Activated CD8-positive, alpha-beta memory T cell treated with anti-CD3 and anti-CD28 coated beads, Interleukin-2, amount 50 U/mL, for 24 hours (primary cell): ENCODE measurements around the gene TMEM178A.
"Not testable (repeated sequence)": the region's sequence is repeated elsewhere in the genome, so short reads cannot be mapped to it uniquely, and the experiment has no call there.

Experiments
- DNase-seq: peaks from one replicate; pipeline ENCODE4 v3.0.0-alpha.2; 2020; ENCODE audit errors: extremely low read depth

Gene TMEM178A

DNA sequence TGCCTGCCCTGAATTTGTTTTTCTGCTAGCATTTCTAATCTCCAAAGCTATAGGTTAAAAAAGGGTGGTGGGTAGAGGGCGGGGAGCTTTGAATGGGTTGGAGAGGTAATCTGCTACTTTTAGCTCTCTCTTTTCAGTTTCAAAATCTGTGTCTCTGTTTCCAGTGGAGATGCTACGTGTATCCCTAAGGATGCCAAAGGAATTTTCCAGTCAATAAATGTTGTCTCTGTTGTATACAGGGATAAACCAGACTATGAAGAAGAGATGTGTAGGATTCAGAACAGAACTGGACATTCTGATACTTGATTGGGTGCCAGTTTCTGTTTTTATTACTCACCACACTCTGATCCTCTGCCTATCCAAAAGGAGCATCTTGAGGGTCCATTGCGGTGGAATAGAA lies 50.1 kb downstream of the TMEM178A start:
- DNase-seq: no peak

DNA sequence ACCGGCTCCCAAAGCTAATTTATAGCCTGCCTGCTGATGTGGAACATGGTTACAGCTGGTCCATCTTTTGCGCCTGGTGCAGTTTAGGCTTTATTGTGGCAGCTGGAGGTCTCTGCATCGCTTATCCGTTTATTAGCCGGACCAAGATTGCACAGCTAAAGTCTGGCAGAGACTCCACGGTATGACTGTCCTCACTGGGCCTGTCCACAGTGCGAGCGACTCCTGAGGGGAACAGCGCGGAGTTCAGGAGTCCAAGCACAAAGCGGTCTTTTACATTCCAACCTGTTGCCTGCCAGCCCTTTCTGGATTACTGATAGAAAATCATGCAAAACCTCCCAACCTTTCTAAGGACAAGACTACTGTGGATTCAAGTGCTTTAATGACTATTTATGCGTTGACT lies 51.4 kb downstream of the TMEM178A start:
- DNase-seq: no peak

DNA sequence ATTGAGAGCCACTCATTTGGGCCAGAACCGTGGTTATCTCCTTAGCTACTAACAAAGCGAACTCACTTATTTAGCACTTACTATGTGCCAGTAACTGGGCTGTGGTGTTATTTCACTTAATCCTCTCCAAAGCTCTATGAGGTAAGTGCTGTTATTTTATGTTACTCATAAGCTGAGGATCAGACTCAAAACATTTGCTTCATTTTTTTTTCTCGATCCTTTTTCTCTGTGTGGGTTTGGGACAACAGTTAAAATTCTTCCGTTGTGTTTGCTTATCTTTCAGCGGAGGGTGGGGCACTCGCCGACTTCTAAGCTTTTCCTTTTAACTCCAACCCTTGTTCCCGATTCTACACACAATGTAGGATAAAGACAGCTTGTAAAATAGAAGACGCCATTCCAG lies 52.8 kb downstream of the TMEM178A start:
- DNase-seq: no peak

DNA sequence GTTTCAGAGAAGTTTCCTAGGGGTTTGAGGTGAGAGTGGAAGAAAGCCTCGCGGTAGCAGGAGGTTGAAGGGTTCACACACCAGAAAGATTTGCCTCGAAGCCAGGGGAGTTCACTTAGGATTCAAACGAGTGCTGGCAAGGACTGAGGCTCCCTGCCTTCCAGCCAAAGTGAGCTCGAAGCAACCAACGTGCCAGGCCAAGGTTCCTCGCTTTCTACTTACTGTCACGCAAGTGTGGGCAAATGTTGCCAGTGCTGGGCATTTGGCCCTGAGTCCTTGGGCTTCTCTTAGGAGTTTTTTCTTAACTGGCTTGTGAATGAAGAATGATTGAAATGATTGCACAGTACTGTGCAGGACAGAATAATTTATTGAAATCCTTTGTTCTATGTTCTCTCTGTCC lies 53.6 kb downstream of the TMEM178A start:
- no peak for DNase-seq

DNA sequence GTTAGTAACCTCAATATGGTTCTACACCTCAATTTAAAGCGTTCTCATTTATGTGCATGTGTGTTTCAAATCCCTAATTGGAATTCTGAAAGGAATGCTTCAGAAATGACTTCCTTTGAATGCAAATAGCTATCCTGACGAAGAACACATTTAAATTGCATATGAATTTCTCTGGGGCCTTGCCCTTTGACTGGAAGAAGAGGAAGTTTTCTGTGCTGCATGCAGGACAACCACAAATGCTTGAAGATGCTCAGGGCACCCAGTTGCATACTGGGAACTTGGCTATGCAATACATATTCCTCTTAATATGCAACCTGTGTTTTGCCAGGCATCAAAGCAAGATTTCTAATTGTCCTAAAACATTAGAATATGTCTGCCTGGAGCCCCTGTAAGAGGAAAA lies 55.3 kb downstream of the TMEM178A start:
- no peak for DNase-seq

DNA sequence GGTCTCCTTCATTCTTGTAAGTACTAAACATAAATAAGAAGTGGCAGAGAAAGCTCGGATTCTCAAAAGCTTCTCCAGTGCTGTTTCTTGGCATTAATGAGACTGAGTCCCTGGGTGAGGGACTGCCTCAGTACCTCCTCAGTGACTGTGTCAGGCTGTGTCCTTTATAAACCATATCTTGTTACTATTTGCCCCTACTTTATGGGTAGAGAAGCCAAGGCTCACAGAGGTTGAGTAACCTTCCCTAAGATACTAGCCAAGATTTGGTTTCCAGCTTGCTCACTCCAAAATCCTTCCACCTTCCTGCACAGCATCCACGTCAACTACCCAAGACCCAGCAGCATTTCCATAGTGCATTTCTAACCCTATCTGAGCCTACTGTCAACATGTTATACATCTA lies 57.8 kb downstream of the TMEM178A start:
- DNase-seq: no peak

DNA sequence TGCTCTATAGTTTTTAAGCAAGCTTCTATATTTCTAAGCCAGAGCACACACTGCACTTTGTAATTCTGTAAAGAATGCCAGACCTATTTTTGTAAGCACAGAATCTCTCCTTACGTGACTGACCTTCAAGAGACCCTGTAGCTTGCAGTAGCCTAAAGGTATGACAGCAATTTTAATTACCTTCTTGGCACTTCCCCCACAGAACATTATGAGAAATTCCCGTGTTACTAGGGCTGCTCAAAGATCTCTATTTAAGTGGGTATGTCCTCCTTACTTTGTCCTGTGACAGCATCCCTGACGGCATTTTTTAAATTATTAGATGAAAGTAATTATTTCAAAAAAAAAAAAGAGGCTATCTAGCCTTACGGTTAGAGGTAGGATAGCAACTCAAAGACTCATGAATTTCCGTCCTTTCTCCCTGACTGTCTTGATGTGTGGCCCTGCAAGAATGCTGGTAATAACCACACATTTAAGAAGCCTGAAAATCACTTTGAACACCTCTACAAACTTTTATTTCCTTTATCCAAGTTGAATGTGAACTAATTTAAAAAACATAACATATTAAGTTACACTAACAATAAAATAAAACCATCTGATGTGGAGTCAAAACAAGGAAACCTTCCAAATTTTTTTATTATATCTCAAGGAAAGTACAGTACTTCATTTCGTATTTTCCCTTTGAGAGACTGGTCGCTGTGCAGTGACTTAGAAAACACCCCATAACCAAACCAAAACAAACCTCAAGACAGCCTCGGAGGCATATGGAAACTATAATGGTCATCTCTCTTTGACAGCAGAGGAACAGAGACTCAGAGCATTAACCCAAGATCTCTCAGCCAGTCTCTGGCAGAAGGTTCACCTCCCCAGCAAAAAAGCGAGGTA lies 58.5 kb downstream of the TMEM178A start:
- no peak for DNase-seq

DNA sequence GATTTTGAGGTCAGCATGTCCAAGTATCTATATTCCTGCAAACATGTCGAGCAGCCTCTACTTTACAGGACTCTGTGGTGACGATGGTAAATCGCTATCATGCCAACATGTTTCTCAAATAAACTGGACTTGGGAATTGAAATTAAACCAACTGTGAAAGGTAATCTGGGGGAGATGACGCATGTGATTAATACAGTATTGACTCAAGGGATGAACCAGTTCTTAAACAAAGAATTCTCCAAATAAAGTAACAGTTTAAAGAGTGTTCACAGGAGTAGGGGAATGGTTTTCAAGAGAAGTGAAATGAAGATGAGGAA lies 59.1 kb downstream of the TMEM178A start:
- no peak for DNase-seq

DNA sequence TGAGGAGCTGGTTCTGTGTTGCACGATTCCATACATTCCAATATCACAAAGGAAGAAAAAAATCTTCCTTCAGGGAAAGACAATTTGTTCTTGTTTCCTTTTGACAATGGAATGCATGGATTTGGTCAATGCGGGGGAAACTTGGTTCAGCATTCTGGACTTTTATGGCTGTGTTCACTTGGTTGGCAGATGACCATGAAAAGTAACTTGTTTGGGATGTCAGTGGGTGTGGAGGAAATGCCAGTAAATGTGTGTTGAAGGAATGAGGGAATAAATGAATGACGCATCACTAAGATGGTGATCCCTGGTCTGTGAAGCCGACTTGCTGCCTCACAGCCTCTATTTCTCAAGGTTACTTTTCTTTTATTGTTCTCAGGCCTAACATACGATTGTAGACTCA lies 59.7 kb downstream of the TMEM178A start:
- DNase-seq: no peak

DNA sequence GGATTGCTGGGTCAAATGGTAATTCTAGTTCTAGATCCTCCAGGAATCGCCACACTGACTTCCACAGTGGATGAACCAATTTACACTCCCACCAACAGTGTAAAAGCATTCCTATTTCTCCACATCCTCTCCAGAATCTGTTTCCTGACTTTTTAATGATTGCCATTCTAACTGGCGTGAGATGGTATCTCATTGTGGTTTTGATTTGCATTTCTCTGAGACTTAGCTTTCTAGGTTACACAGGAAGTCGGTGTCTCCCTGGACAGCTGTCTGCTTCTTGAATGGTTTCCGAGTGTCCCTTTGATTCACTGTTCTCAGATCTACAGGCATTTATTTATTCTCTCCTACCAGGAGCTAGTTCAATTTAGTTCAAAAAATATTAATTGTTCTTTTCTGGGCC lies 62.4 kb downstream of the TMEM178A start:
- not testable (repeated sequence) for DNase-seq

DNA sequence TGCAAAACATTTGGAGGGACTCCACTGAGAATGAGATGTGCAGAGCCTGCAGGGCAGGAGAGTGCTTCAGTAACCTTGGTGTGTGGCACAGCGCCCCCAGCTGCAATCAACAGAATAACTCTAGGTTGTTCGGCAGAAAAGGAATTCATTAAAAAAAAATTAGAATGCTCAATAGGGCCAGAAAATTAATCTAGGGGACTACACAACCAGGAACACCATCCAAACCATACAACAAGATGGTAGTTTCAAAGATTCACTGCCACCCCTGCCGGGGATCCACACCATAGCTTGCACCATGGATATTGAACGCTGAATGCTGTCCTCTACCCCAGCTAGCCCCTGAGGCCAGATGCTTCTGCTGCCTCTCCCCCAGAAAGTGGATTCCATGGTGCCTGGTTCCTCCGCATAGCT lies 63.2 kb downstream of the TMEM178A start:
- DNase-seq: no peak

DNA sequence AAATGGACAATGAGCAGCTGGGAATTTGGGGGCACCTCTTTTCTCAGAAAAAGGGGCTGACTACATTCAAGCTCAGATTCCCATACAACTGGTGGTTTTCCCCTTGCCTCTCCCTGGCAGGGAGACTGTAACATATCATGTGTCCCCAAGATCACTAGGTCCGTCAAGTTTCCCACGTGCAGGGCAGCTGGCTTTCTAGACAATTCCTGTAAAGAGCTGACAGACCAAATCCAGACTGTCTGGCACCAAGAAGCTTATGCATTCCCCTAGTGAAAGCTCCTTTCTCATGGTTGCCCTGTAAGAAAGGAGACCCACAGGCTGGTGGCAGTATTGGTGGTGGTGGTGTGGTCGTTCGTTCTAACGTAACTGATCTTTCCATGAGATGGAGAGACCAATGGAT lies 64.6 kb downstream of the TMEM178A start:
- no peak for DNase-seq

DNA sequence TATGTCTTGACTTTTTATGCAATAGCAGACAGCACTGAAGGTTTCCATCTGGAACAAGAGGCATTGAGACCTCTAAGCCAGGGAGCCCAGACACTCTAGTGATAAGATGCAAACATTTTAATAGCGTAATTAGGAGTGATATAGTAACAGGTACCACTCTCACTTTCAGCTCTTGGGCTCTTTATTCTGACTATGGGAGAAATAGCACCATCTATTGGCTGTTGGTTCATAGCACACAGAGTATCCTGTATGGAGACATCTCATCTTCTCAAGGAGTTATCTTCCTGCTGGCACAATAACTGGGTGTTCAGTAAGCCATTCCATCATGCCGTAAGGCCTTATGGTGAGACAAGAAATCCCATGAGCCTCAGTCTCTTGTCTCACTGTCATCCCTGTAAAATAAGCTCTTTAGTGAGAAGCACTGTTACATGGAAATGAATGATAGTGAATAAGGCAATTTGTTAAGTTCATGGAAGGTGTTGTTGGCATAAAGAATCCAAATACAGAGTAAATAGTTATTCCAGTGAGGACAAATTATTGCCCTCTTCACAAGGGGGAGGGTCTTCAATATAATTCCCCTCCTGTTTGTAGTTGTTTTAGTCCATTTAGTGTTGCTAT lies 65.1 kb downstream of the TMEM178A start:
- DNase-seq: no peak

DNA sequence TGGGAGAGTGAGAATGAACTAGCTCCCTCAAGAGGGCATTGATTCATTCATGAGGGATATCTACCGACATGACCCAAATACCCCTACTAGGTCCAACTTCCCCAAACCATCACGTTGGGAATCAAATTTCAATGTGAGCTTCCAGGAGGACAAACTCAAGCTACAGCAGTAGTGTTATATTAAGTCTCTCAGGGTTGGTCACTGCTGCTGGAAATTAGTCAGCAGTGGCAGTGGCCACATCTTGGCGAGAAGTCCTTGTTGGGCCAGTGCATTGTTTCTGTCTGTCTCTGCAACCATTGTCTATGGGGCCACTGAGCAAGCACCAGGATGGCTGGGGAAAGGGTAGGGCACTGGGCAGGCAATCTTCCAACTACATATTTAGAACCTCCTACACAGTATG lies 65.8 kb downstream of the TMEM178A start:
- no peak for DNase-seq

DNA sequence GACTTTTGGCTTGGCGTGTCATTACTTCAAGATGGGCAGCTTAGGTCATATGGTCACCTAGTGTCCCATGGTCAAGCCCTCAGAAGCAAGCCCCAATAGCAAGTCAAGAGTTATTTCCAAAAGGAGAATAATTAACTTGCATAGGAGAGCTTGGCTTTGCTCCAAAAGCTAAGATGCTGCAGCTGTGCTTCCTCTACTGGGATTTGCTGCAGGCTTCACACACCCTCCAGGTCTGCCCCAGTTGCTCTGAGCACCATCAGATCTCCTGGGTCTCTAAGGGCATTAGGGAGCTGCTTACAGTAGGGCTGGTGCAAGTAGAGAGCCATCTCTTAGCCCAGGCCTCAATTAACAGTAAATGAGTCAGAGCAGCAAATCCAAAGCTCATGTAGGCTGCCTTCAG lies 66.8 kb downstream of the TMEM178A start:
- no peak for DNase-seq

DNA sequence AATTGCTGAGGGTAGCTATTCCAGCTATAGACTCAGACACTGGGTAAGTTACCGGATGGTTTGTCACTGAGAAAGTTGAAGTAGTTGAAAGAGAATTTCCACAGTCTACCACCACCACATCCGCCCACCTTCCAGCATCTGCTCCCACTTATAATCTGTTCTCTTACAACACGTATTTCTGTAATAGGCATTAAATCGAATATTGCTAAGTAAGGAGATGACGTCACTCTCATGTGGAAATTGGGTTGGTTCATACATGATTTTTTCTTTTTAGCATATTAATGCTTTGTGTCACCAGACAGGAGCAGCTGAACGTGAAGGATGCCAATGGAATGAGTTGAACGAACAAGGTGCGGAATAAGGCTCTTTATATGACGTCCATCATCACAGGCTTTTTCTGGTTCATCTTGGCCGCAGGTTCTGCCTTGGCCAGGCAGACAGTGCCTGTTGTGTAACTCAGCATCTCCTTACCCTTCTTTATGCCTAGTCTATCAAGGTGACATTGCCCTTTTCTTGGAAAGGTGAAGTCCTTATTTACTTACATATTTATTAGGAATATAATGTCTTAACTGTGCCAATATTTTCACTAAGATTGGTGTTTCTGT lies 67.5 kb downstream of the TMEM178A start:
- DNase-seq: no peak

DNA sequence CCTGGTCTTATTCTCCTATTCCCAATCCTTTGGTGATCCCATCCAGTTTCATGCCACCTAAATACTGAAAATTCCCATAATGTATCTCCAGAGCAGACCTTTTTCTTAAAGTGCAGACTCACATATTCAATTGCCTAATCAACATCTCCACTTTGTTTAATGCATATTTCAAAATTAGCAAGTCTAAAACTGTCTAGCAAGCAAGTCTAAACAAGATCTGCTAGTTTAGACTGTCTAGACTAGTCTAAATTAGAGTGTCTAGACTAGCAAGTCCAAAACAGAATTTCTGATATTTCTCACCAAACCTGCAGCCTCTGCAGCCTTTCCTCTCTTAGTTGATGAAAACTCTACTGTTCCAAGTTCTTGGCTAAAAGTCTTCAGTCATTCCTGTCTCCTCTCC lies 68.7 kb downstream of the TMEM178A start:
- no peak for DNase-seq

DNA sequence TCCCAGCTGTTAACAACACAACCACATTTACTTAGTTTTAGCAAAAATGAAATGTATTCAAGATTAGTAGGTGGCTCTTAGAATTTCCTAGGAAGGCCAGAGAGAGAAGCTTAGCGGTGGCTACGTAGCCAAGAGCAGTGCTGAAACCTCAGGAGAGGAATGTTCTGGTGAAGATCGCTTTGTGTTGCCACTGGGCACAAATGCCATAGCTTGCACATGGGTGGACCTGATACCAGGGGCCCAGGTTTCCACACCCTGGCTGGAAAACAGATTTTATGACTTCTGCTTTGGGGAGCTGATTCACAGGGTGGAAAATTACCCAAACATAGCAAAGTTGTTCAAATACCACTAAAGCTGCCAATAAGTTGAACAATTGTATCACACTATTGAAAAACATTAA lies 69.9 kb downstream of the TMEM178A start:
- no peak for DNase-seq

DNA sequence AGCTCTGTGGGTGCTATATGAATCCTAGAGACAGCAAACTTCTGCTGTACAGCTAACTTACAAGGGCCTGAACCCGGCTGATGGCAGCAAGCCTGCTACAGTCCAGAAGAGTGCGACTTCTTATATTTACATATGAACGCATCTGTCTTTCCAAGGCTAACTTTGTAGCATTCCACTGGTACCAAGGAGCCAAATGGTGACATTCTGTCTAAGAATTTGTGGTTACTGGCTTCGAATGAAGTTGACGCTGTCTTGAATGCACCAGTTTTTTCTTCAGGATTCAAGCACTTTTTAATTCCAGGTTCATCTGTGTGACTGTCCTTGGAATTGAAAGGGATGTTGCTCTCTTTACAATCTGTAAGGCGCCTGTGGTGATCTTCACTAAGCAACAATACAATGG lies 70.9 kb downstream of the TMEM178A start:
- DNase-seq: no peak

DNA sequence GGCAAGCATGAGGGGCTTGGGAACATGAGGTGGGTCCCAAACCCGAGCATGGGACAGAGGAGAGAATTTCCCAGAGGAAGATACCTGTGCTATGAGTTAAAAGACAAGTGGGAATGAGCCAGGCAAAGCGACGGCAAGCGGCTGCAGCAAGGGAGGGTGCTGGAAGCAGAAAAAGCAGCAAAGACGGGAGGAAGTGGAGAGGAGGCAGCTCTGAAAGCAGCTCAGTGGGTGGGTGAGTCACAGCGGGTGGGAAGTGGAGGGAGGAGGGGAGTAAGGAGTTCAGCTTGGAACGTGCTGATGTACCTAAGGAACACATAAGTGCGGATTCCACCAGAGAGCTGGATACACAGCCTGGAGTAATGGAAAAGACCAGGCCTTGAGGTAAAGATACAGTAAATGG lies 71.9 kb downstream of the TMEM178A start:
- no peak for DNase-seq

DNA sequence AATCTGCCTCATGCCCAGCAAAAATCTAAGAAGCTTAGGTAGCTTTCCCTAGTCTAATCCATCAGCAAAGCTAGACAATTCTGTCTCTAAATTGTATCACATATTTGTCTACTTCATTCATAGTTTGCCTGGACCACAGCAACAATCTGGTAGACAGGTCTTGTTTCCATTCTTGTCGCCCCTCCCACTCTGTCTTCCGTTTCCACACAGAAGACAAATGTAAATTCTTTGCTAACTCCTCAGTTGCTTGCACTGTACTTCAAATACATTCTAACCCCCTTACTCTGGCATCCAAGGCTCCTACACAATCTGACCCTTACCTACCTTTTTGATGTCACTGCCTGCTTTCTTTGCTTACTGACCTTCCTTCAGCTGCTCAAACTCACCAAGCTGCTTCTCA lies 73.2 kb downstream of the TMEM178A start:
- DNase-seq: no peak

DNA sequence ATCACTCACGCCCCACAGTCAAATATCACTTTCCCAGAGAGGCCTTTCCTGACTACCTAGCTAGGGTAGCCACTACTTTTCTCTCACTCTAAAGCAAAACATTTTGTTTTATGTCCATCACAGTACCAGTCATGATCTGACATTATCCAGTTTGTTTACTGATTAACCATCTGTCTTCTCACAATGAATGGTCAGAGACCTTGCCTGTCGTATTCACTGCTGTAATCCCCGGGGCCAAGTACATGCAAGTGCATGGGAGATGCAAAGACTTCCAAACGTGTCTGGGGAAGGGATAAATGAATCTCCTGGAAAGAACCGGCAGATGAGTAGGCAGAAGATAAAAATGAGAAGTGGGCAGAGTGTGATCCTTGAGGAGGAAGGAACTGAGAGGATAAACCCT lies 73.7 kb downstream of the TMEM178A start:
- DNase-seq: no peak

DNA sequence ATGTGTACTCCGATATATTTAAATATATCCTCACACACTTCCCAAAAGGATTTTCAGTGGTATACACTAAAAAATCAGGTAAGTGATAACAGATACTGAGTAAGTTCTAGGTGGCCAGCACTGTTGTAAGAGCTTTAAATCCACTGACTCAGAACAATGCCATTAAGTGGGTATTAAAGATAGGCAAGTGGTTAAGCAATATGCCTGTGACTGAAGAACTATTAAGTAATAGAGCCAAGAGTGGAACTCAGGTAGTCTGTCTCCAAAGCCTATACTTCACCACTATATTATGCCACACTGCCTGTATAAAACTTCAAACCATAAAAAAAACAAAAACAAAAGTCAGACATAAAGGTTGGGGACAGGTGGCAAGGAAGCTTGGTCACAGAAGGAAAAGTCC lies 76.2 kb downstream of the TMEM178A start:
- DNase-seq: no peak
